Heart right ventricle (tissue), 16 donors: ENCODE measurements around the gene CPNE2. TPM values are rescaled to one million over a fixed set of nuclear protein-coding genes. Genes with fewer than 3 reads are reported as not detected.
A peak's percentile ranks its signal among the peaks of the same experiment; 100 is the strongest.

ENCODE experiments used
- ATAC-seq, 8 donors: fragments of 200-7000 bp; cut with Tn5 transposase; one replicate each; pipeline ENCODE4 v1.9.1; 2020; ENCODE audit warnings: mild to moderate bottlenecking in 8 of 8, moderate library complexity in 8 of 8, moderate number of reproducible peaks in 1 of 8
- DNase-seq, 2 donors: peaks; one replicate each; pipeline ENCODE4 v3.0.0-alpha.2; 2020
- H3K27ac ChIP-seq, 10 donors: fragments of 200-600 bp; sonication (generic) in 2 of 10; one replicate each; pipeline versions ENCODE4 v1.5.0 to v1.8.0; 2020 to 2022; ENCODE audit warnings: mild to moderate bottlenecking in 3 of 10
- H3K27me3 ChIP-seq, 7 donors: fragments of 200-600 bp; one replicate each; pipeline ENCODE4 v1.8.0; 2021 to 2022; ENCODE audit warnings: mild to moderate bottlenecking in 2 of 7
- H3K36me3 ChIP-seq, 9 donors: fragments of 200-600 bp; sonication (generic) in 1 of 9; one replicate each; pipeline versions ENCODE4 v1.5.0 to v1.8.0; 2020 to 2022; ENCODE audit warnings: mild to moderate bottlenecking in 2 of 9
- H3K4me1 ChIP-seq, 9 donors: fragments of 200-600 bp; sonication (generic) in 1 of 9; one replicate each; pipeline versions ENCODE4 v1.5.0 to v1.8.0; 2020 to 2022; ENCODE audit warnings: mild to moderate bottlenecking in 4 of 9
- H3K4me3 ChIP-seq, 10 donors: fragments of 200-600 bp; sonication (generic) in 2 of 10; one replicate each; pipeline versions ENCODE4 v1.5.0 to v1.8.0; 2020 to 2022; ENCODE audit warnings: mild to moderate bottlenecking in 7 of 10, moderate library complexity in 2 of 10
- H3K9me3 ChIP-seq, 11 donors: fragments of 200-600 bp in 10 of 11; sonication (generic) in 2 of 11; one replicate each; pipeline versions ENCODE4 v1.5.0 to v1.8.0; 2013 to 2022; ENCODE audit warnings: mild to moderate bottlenecking in 2 of 11, control low read depth in 1 of 11, moderate library complexity in 1 of 11
- WGBS, 2 donors: extraction: QIAGEN DNeasy Blood & Tissue Kit; methylation state at CpG; one replicate each; pipeline ENCODE4 v1.1.7; 2013; ENCODE audit warnings: inconsistent platforms in 1 of 2; 5-methylcytosine and 5-hydroxymethylcytosine counted together
- intact Hi-C, 10 donors: fragments of 100-400 bp; cut with DNase I; formaldehyde crosslinking; loops; one replicate each; pipeline versions ENCODE4 v1.11.1 to v1.14.2; 2022
- polyA plus RNA-seq, 2 donors: library from polyadenylated mRNA; stranded (reverse); fragments of 200-250 nt; gene quantifications; one replicate each; pipeline ENCODE4 v1.2.3, GENCODE V29; 2013
- total RNA-seq, 10 donors: library from RNA; stranded (reverse); fragmentation: NEBNext Ultra II Directional in 3 of 10; extraction: Animal tissue kit (Norgen Biotek cat#: 25700) in 3 of 10; gene quantifications; one replicate each; pipeline versions ENCODE4 v1.2.1 to v1.2.4, GENCODE V29; 2021 to 2023
- TF ChIP-seq, protein P1 (sequence below), 9 donors: fragments of 200-600 bp; sonication (generic) in 2 of 9; IDR thresholded peaks; one replicate each; pipeline versions ENCODE4 v1.5.0 to v1.8.0; 2021 to 2022; ENCODE audit warnings: antibody characterized with exemption in 9 of 9, mild to moderate bottlenecking in 5 of 9, moderate library complexity in 1 of 9
- donor health status: Arrhythmogenic right ventricular cardiomyopathy.
- donor health status: ischemic (EF 13 %, LVEDD 7.1; RV severe dilation, severe dysfunction).
- donor health status: healthy with polysubstance abuse.
- donor health status: DM: no; HTN: yes; CAD: no.
- donor health status: DM: no; HTN: no; CAD: no.
- donor health status: ischemic (EF 25% LVEDD 6.9; RV normal size, moderate dysfunction).
- donor health status: ischemic (EF 25% LVEDD 5.7; RV mildly dilated, moderate dysfunction).
- donor health status: healthy.
- donor health status: DM: yes; HTN: yes; CAD: no.
- donor health status: Ischemic cardiomyopathy.
- donor health status: ischemic (EF 35%, LVEDD 5.7; RV mildly dilated, moderate dysfunction).
- donor health status: nonischemic (EF 11% LVEDD 7.7; RV severe dilation, severe dysfunction).
- donor health status: DM: yes; HTN: yes; CAD: no.
- donor health status: PGD.
- donor health status: ischemic (EF 29% LVEDD 5.4; RV normal size, mild dysfunction).
- donor health status: nonischemic (EF 23%, LVEDD 6.1; RV moderate dilation, normal function).

The CPNE2 gene
- total and polyA plus RNA-seq, 12 donors = 6.5 to 32.1 (median 11.0) TPM

GRCh38 chr16:57112403-57113041 lies 20.1 kb downstream of the CPNE2 start:
- peaks cover 0 to 38% (median under 1%) of the 10 kb centered on the region in 9 donors for H3K36me3 ChIP-seq
- intact Hi-C loops = no loop called here
- H3K27ac ChIP-seq = peak overlapping the region in 5 of 10 donors; percentile 14 to 44 (median 40)
- H3K4me3 ChIP-seq = no peak overlapping the region
- TF ChIP-seq, protein P1, sequence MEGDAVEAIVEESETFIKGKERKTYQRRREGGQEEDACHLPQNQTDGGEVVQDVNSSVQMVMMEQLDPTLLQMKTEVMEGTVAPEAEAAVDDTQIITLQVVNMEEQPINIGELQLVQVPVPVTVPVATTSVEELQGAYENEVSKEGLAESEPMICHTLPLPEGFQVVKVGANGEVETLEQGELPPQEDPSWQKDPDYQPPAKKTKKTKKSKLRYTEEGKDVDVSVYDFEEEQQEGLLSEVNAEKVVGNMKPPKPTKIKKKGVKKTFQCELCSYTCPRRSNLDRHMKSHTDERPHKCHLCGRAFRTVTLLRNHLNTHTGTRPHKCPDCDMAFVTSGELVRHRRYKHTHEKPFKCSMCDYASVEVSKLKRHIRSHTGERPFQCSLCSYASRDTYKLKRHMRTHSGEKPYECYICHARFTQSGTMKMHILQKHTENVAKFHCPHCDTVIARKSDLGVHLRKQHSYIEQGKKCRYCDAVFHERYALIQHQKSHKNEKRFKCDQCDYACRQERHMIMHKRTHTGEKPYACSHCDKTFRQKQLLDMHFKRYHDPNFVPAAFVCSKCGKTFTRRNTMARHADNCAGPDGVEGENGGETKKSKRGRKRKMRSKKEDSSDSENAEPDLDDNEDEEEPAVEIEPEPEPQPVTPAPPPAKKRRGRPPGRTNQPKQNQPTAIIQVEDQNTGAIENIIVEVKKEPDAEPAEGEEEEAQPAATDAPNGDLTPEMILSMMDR (IDR thresholded peaks at IDR 0.05) = no peak
- H3K4me1 ChIP-seq = peaks cover 0 to 42% (median 23%) of the 10 kb centered on the region in 9 donors
- ATAC-seq = peak in 4 of 8 donors; percentile 17 to 43 (median 22)
- 52 to 53% methylated on average over 10 of the region's 10 CpGs for WGBS, 2 donors
- H3K9me3 ChIP-seq = no peaks in the 10 kb centered on the region
- no peak for DNase-seq
- H3K27me3 ChIP-seq = no peaks in the 10 kb centered on the region

- Histone ChIP-seq H3K27ac (peak overlapping the region in 5 of 10 donors; percentile 14 to 44 (median 40)), H3K36me3 (peaks cover 0 to 42% (median 3%) of the 10 kb centered on the region in 9 donors), H3K27me3 (no peaks in the 10 kb centered on the region), H3K4me3 (no peak overlapping the region), H3K9me3 (no peaks in the 10 kb centered on the region), H3K4me1 (peaks cover 0 to 41% (median 23%) of the 10 kb centered on the region in 9 donors)
- DNase-seq (no peak), ATAC-seq (no peak)
- intact Hi-C loops = no loop called here
- 89 to 92% methylated on average over 14 of the region's 14 CpGs for WGBS, 2 donors
- TF ChIP-seq, protein P1 (IDR thresholded peaks at IDR 0.05) = no peak
Measured at GRCh38 chr16:57113042-57113453, 20.7 kb downstream of the CPNE2 start.

DNA sequence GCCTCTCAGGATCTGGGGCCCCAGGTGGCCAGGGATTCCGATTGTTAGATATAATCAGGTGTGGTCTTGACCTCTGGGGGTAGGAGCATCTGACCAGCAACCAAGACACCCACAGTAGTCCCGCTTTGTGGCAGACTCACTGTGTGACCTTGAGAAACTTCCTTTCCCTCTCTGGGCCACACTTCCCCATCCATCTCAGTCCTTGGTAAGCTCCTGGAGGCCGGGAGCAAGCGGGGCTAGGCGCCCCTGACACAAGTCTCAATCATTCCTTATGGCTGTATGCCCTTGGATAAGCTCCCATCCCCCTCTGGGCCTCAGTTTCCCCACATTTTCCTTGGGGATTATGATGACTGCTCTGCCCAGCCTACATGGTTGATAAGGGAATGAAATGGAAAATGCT lies 21.3 kb downstream of the CPNE2 start:
- DNase-seq (no peak), ATAC-seq (no peak)
- peaks cover 0 to 43% (median 3%) of the 10 kb centered on the region in 9 donors for H3K36me3 ChIP-seq
- TF ChIP-seq, protein P1 (IDR thresholded peaks at IDR 0.05) = no peak
- intact Hi-C loops = no loop called here
- H3K4me1 ChIP-seq = peaks cover 0 to 41% (median 23%) of the 10 kb centered on the region in 9 donors
- H3K4me3 ChIP-seq = no peak overlapping the region
- H3K27me3 ChIP-seq = no peaks in the 10 kb centered on the region
- H3K27ac ChIP-seq = peak overlapping the region in 1 of 10 donors; percentile 41
- 94 to 95% methylated on average over 5 of the region's 5 CpGs for WGBS, 2 donors
- no peaks in the 10 kb centered on the region for H3K9me3 ChIP-seq

DNA sequence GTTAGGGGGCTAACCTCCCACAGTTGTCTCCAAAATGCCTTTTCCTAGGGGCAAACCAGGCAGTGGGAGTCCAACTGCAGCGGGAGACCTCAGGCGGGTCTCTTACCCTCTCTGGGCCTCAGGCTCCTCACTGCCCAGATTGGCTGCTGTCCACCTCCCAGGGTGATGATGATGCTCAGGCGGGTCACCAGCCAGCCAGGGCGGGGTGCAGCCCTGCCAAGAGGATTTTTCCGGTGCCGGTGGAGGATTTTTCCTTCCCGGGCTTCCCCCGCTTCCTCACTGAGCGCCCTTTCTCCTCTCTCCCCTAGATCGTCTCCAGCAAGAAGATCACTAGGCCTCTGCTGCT lies 22.8 kb downstream of the CPNE2 start:
- 59 to 63% methylated on average over 10 of the region's 10 CpGs for WGBS, 2 donors
- intact Hi-C loops = no loop called here
- DNase-seq (no peak), ATAC-seq (peak in 1 of 8 donors; percentile 6)
- Histone ChIP-seq H3K4me3 (no peak overlapping the region), H3K27ac (peak overlapping the region in 5 of 10 donors; percentile 17 to 56 (median 48)), H3K27me3 (no peaks in the 10 kb centered on the region), H3K4me1 (peaks cover 0 to 41% (median 23%) of the 10 kb centered on the region in 9 donors), H3K9me3 (no peaks in the 10 kb centered on the region), H3K36me3 (peaks cover 0 to 57% (median 6%) of the 10 kb centered on the region in 9 donors)
- TF ChIP-seq, protein P1 (IDR thresholded peaks at IDR 0.05) = no peak
